Endothelial cell (in vitro differentiated cells): ENCODE data around the gene TNFRSF12A. TPM values are rescaled to one million over a fixed set of nuclear protein-coding genes. Genes with fewer than 3 reads are reported as not detected.

Experiments
- DNase-seq: peaks from one replicate; pipeline ENCODE4 v3.0.0; 2021; ENCODE audit warnings: low spot score
- H3K27ac Mint-ChIP-seq: one replicate; pipeline ENCODE4 v1.8.0; 2021; ENCODE audit warnings: mixed read lengths, inconsistent platforms; ENCODE audit not compliant: unreplicated experiment
- H3K27me3 Mint-ChIP-seq: one replicate; pipeline ENCODE4 v1.8.0; 2021; ENCODE audit warnings: mild to moderate bottlenecking, moderate library complexity, mixed read lengths, inconsistent platforms; ENCODE audit not compliant: unreplicated experiment
- H3K36me3 Mint-ChIP-seq: one replicate; pipeline ENCODE4 v1.8.0; 2021; ENCODE audit warnings: mild to moderate bottlenecking, low read depth, mixed read lengths, inconsistent platforms; ENCODE audit not compliant: unreplicated experiment
- H3K4me1 Mint-ChIP-seq: one replicate; pipeline ENCODE4 v1.8.0; 2021; ENCODE audit warnings: mild to moderate bottlenecking, mixed read lengths, inconsistent platforms; ENCODE audit not compliant: unreplicated experiment
- H3K4me3 Mint-ChIP-seq: one replicate; pipeline ENCODE4 v1.8.0; 2021; ENCODE audit warnings: mild to moderate bottlenecking, mixed read lengths, inconsistent platforms; ENCODE audit not compliant: unreplicated experiment
- H3K9me3 Mint-ChIP-seq: one replicate; pipeline ENCODE4 v1.8.0; 2021; ENCODE audit warnings: mixed read lengths, inconsistent platforms; ENCODE audit not compliant: unreplicated experiment
- CTCF ChIP-seq: fragments of 200-600 bp; sonication (generic); IDR thresholded peaks from one replicate; pipeline ENCODE4 v1.5.0; 2021; ENCODE audit warnings: antibody characterized with exemption; ENCODE audit not compliant: unreplicated experiment
- total RNA-seq: library from RNA; stranded (reverse); fragmentation: NEBNext Ultra II Directional; extraction: Animal tissue kit (Norgen Biotek cat#: 25700); gene quantifications from one replicate; pipeline ENCODE4 v1.2.1, GENCODE V29; 2021; ENCODE audit not compliant: unreplicated experiment

Gene TNFRSF12A
- total RNA-seq, 1 donor from 2014 or later, result 3.0 TPM

- Mint-ChIP-seq H3K9me3 (no peaks in the 10 kb centered on the region), H3K27me3 (peaks cover 16% of the 10 kb centered on the region), H3K4me1 (peaks cover 6% of the 10 kb centered on the region), H3K4me3 (no peak overlapping the region), H3K36me3 (peaks cover 7% of the 10 kb centered on the region), H3K27ac (no peak overlapping the region)
- no peak for DNase-seq
- TF ChIP-seq CTCF, result no peak
Measured at GRCh38 chr16:2973093-2973492, 47.1 kb upstream of the TNFRSF12A start.

DNA sequence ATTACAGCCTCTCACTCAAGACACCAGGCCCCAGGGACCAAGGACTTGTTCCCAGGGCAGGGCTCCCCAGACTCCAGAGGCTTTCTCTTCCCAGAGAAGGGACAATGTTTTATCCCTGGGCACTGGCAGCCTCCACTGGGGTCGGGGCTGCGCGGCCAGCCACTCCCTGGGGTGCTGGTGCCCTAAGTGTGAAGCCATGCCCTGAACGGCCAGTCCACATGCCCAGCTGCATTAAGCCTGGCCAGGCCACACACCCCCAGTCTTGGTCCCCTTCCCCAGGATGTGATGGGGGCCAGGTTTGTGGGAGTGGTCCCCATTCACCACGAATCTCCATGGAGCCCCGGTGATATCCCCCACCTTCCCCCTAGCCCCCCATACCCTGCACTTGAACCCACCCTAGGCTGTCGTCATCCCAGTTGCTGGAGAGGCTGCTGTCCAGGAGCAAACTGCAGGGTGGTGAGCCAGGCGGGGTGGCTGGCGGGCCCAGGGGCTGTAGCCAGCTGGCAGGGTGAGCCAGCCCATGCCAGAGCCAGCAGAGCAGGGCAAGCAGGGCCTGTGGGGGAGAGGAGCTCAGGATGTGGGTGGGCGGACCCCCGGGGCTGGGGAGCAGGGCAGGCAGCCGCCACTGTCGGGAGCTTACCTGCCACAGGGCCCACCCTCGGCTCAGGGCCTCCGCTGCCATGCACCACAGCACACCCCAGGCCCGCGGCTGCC is 46.4 kb upstream of the TNFRSF12A start:
- H3K9me3 Mint-ChIP-seq, result no peaks in the 10 kb centered on the region
- H3K36me3 Mint-ChIP-seq, result peaks cover 3% of the 10 kb centered on the region
- no peak for TF ChIP-seq CTCF
- H3K4me1 Mint-ChIP-seq, result no peaks in the 10 kb centered on the region
- DNase-seq, result no peak
- H3K4me3 Mint-ChIP-seq, result no peak overlapping the region
- peaks cover 9% of the 10 kb centered on the region for H3K27me3 Mint-ChIP-seq
- no peak overlapping the region for H3K27ac Mint-ChIP-seq

GRCh38 chr16:2974319-2975056 is 45.7 kb upstream of the TNFRSF12A start:
- Mint-ChIP-seq H3K4me3 (no peak overlapping the region), H3K27me3 (peaks cover 8% of the 10 kb centered on the region), H3K27ac (no peak overlapping the region), H3K36me3 (peaks cover 3% of the 10 kb centered on the region), H3K9me3 (no peaks in the 10 kb centered on the region), H3K4me1 (no peaks in the 10 kb centered on the region)
- DNase-seq, result no peak
- TF ChIP-seq CTCF, result no peak

GRCh38 chr16:2975161-2975795 is 44.9 kb upstream of the TNFRSF12A start:
- Mint-ChIP-seq H3K4me1 (no peaks in the 10 kb centered on the region), H3K27me3 (peaks cover 8% of the 10 kb centered on the region), H3K36me3 (peaks cover 3% of the 10 kb centered on the region), H3K27ac (no peak overlapping the region), H3K9me3 (no peaks in the 10 kb centered on the region), H3K4me3 (no peak overlapping the region)
- no peak for DNase-seq
- TF ChIP-seq CTCF, result no peak
